ENCODE measurements around the gene LRRN2.

LRRN2 gene

GRCh38 chr1:204627436-204627835, 58.1 kb downstream of the LRRN2 start:
- no peak for TF ChIP-seq CTCF (IDR thresholded peaks at IDR 0.05; ENCODE audit: low read depth, low read length)
- in situ Hi-C loops (cut with HindIII; ENCODE audit: low sequenced_read_pairs), result no loop called here
- H3K4me3 ChIP-seq (ENCODE audit: low read depth, low read length), result no peak overlapping the region
- DNase-seq (ENCODE audit: low read depth, low spot score), result no peak

- in situ Hi-C loops (cut with HindIII; ENCODE audit: low sequenced_read_pairs), result no loop called here
Measured at GRCh38 chr1:204626381-204626780, 59.2 kb downstream of the LRRN2 start.

GRCh38 chr1:204624631-204625216, 60.8 kb downstream of the LRRN2 start:
- TF ChIP-seq CTCF (IDR thresholded peaks at IDR 0.05; ENCODE audit: low read depth, low read length), result no peak
- in situ Hi-C loops (cut with HindIII; ENCODE audit: low sequenced_read_pairs), result no loop called here
- no peak overlapping the region for H3K4me3 ChIP-seq (ENCODE audit: low read depth, low read length)
- no peak for DNase-seq (ENCODE audit: low read depth, low spot score)

More at GRCh38 chr1:204626381-204626780, 59.2 kb downstream of the LRRN2 start:
- no peak for TF ChIP-seq CTCF (IDR thresholded peaks at IDR 0.05; ENCODE audit: low read depth, low read length)
- no peak overlapping the region for H3K4me3 ChIP-seq (ENCODE audit: low read depth, low read length)
- DNase-seq (ENCODE audit: low read depth, low spot score), result no peak

GRCh38 chr1:204623894-204624361, 61.6 kb downstream of the LRRN2 start:
- TF ChIP-seq CTCF (IDR thresholded peaks at IDR 0.05; ENCODE audit: low read depth, low read length), result peak; percentile 10
- in situ Hi-C loops (cut with HindIII; ENCODE audit: low sequenced_read_pairs), result no loop called here
- no peak overlapping the region for H3K4me3 ChIP-seq (ENCODE audit: low read depth, low read length)
- no peak for DNase-seq (ENCODE audit: low read depth, low spot score)

GRCh38 chr1:204623365-204623893, 62.1 kb downstream of the LRRN2 start:
- H3K4me3 ChIP-seq (ENCODE audit: low read depth, low read length), result no peak overlapping the region
- in situ Hi-C loops (cut with HindIII; ENCODE audit: low sequenced_read_pairs), result no loop called here
- no peak for TF ChIP-seq CTCF (IDR thresholded peaks at IDR 0.05; ENCODE audit: low read depth, low read length)
- DNase-seq (ENCODE audit: low read depth, low spot score), result peak; percentile 4

GRCh38 chr1:204621996-204622395, 63.5 kb downstream of the LRRN2 start:
- DNase-seq (ENCODE audit: low read depth, low spot score), result no peak
- TF ChIP-seq CTCF (IDR thresholded peaks at IDR 0.05; ENCODE audit: low read depth, low read length), result no peak
- no peak overlapping the region for H3K4me3 ChIP-seq (ENCODE audit: low read depth, low read length)
- in situ Hi-C loops (cut with HindIII; ENCODE audit: low sequenced_read_pairs), result no loop called here

Measured in astrocyte of the spinal cord (primary cell).